GM12878 (cell line): ENCODE data around the gene ENPP1. TPM values are rescaled to one million over a fixed set of nuclear protein-coding genes. Genes with fewer than 3 reads are reported as not detected.

Experiments
- ATF2 ChIP-seq: IDR thresholded peaks from 2 replicates; pipeline ENCODE4 v1.6.1; 2012; ENCODE audit warnings: low read length, inconsistent platforms
- EP300 ChIP-seq, 2 experiments: fragments of 150-350 bp in 1 of 2; IDR thresholded peaks; 2 replicates each; pipeline ENCODE4 v1.6.1; 2011 to 2012; ENCODE audit warnings: low read depth in 2 of 2, low read length in 2 of 2, borderline replicate concordance in 1 of 2, improper control_type of control experiment in 1 of 2, inconsistent platforms in 1 of 2; ENCODE audit not compliant: control insufficient read depth in 1 of 2
- ETV6 ChIP-seq, 2 experiments: fragments of 450-650 bp in 1 of 2; IDR thresholded peaks in 1 of 2; conservative IDR thresholded peaks in 1 of 2; 2 replicates each; pipeline ENCODE4 v1.6.1; 2014; ENCODE audit warnings: antibody characterized with exemption in 1 of 2, borderline replicate concordance in 1 of 2, low read depth in 1 of 2, mild to moderate bottlenecking in 1 of 2, moderate library complexity in 1 of 2
- PRDM15 ChIP-seq: fragments of 450-650 bp; formaldehyde crosslinking; IDR thresholded peaks from 2 replicates; pipeline ENCODE4 v1.4.0; 2020; ENCODE audit warnings: mild to moderate bottlenecking, moderate library complexity
- SP1 ChIP-seq: IDR thresholded peaks from one replicate; pipeline ENCODE4 v1.6.1; 2011; ENCODE audit warnings: low read depth, low read length
- SREBF2 ChIP-seq: IDR thresholded peaks from 2 replicates; pipeline ENCODE4 v1.6.1; 2012; ENCODE audit warnings: mild to moderate bottlenecking, low read length
- ZBTB40 ChIP-seq: fragments of 450-650 bp; IDR thresholded peaks from 2 replicates; pipeline ENCODE4 v1.6.1; 2016; ENCODE audit warnings: mild to moderate bottlenecking, moderate library complexity, borderline replicate concordance
- ZNF384 ChIP-seq: IDR thresholded peaks from 2 replicates; pipeline ENCODE4 v1.6.1; 2012; ENCODE audit warnings: low read depth, mild to moderate bottlenecking, low read length, improper control_type of control experiment, borderline replicate concordance
- polyA plus RNA-seq, 11 experiments: library from polyadenylated mRNA; depleted of rRNA in 4 of 11; unstranded in 6 of 11; stranded (reverse) in 5 of 11; fragments of >200 nt; fragmentation: Nextera tagmentation in 4 of 11; fragmentation: Illumina TruSeq in 1 of 11; extraction: Ambion mirVana in 4 of 11; extraction: Trizol in 1 of 11; gene quantifications; 1 replicate in 1 of 11; 2 replicates in 10 of 11; pipeline versions ENCODE4 v1.2.1 to v1.2.3, GENCODE V29; 2011 to 2016; ENCODE audit warnings: inconsistent platforms in 2 of 11, missing spikeins in 2 of 11, low read depth in 1 of 11
- total RNA-seq, 4 experiments: library from RNA; depleted of rRNA in 3 of 4; stranded (reverse); fragments of >200 nt in 3 of 4; fragmentation: Illumina TruSeq in 1 of 4; extraction: Trizol in 1 of 4; gene quantifications; 2 replicates each; pipeline versions ENCODE4 v1.2.1 to v1.2.3, GENCODE V29; 2013 to 2021

Gene ENPP1
- total and polyA plus RNA-seq, 10 of the 15 experiments (the other 5 are each of a cell fraction or from before 2014, with no cell fraction given), result 0.03 to 0.05 TPM; not detected in 8

- no peak for TF ChIP-seq ETV6 (conservative IDR thresholded peaks at IDR 0.05 in 1 of 2, IDR thresholded peaks at IDR 0.05 in 1 of 2; ENCODE audit: borderline replicate concordance in 1 of 2, low read depth in 1 of 2)
- no peak for TF ChIP-seq ZBTB40
- no peak for TF ChIP-seq ATF2
- no peak for TF ChIP-seq SP1
- TF ChIP-seq PRDM15, result no peak
- TF ChIP-seq SREBF2, result no peak
- no peak for TF ChIP-seq EP300 (IDR thresholded peaks at IDR 0.05; ENCODE audit: borderline replicate concordance in 1 of 2, control insufficient read depth in 1 of 2, low read depth in 2 of 2, low read length in 2 of 2)
- no peak for TF ChIP-seq ZNF384
Measured at GRCh38 chr6:131804131-131804530, 3.7 kb upstream of the ENPP1 start (continued).
